Measurements from ENCODE around the gene TMEM62.

DNA sequence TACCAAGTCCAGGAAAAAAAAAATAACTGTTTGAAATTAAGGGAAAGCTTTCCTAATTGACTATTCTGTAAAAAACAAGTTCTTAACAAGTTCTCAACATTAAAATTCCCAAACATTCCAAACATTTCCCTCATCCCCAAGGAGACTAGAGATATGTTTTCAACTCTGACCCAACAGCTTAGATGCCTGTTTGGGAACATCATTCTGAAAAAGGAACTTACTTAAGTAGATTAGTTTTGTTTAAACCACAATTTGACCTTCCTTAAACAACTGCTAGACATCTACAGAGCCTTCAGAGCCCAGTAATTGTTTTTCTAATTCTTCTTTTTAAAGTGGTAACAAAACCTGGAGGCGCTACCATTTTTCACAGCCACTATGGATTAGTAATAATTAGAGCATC, 40.4 kb upstream of the TMEM62 start:
- TF ChIP-seq POLR2AphosphoS5 (IDR thresholded peaks at IDR 0.05; ENCODE audit: low read depth, low read length) (no peak), SPI1 (IDR thresholded peaks at IDR 0.05; ENCODE audit: low read depth, low read length) (no peak), TAF1 (IDR thresholded peaks at IDR 0.05; ENCODE audit: low read depth, low read length) (no peak)
